Stimulated activated CD4-positive, alpha-beta T cell treated with anti-CD3 and anti-CD28 coated beads, Interleukin-12 subunit alpha, Interleukin-12 subunit beta, amount 100 ng/mL, for 4 hours (primary cell): Measurements from ENCODE around the gene CNPY1.
"Not testable (repeated sequence)": the region's sequence is repeated elsewhere in the genome, so short reads cannot be mapped to it uniquely, and the experiment has no call there.

Experiments
- DNase-seq: peaks from one replicate; pipeline ENCODE4 v3.0.0-alpha.2; 2020

Gene CNPY1

DNA sequence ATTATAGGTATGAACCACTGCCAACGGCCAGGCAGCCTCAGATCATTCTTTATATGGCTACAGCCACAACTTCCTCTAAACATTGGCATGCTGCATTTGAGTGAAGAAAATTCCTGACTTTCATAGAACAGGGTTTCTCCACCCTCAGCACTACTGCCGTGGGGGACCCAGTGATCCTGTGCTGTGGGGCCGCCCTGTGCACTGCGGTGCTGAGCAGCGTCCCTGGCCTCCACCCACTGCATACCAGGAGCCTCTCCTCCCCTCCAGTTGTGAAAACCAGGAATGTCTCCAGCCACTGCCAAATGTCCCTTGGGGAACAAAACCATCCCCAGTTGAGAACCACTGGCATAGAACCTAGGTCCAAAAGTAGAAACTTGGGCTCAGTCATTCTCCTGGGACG, 15.8 kb downstream of the CNPY1 start:
- no peak for DNase-seq

DNA sequence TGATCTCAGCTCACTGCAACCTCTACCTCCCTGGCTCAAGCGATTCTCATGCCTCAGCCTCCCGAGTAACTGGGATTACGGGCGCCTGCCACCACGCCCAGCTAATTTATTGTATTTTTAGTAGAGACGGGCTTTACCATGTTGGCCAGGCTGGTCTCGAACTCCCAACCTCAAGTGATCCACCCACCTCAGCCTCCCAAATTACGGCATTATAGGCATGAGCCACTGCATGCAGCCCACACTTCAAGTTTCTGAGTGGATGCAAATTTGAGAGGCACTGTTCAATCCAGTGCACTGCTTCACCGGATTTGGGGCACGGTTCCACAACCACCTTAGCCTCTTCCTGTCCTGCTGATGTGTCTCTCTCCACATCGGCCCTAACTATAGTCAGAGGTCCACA, 16.5 kb downstream of the CNPY1 start:
- no peak for DNase-seq

DNA sequence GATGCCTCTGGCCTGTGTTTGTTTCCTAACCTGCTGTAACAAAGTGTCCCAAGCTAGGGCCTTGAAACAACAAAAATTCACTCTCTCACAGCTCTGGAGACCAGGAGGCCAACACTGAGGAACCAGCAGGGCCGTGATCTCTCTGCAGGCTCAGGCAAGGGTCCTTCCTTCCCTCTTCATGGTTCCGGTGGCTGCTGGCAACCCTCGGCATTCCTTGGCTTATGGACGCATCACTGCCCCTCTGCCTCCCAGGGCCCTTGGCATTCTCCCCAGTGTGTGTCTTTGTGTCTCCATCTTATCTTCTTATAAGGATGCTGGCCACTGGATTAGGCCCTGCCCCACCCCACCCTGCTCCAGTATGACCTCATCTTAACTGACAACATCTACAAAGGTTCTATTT, 17.0 kb downstream of the CNPY1 start:
- no peak for DNase-seq

DNA sequence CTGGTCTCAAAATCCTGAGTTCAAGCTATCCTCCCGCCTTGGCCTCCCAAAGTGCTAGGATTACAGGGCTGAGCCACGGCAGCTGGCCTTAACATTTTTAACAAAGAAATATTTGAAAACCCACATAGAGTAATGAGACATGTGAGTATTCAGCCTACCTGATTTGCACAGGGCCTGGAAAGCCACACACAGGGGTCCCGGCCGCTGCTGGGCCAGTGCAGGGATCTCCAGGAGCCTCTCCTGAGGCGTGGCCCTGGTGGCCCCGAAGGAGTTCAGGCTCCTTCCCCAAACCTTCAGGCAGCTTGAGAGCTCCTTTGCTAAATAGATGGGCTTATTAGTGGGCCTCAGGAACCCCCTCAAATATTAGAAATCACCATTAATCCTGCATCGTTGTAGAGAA, 18.7 kb downstream of the CNPY1 start:
- DNase-seq: no peak

DNA sequence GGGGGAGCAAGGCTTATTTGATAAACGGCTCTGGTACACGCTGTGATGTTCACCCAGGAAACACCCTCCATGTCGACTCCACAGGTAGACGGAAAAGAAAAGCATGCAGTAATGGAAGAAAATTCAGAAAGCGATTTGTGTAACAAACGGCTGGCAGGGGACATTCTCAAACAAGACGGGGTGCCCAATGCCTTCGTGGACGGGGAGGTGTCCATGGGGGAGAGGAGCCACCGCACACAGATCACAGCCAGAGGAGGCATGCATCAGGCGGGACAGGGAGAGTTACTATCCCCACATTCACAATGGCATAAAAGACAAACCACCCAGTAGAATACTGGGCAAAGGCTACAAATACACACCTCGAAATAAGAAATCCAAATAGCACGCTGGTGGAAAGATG, 20.1 kb downstream of the CNPY1 start:
- no peak for DNase-seq

- DNase-seq: no peak
Measured at GRCh38 chr7:155524018-155524556, 22.3 kb downstream of the CNPY1 start.

- no peak for DNase-seq
Measured at GRCh38 chr7:155523168-155523675, 23.1 kb downstream of the CNPY1 start.

- no peak for DNase-seq
Measured at GRCh38 chr7:155521743-155522398, 24.5 kb downstream of the CNPY1 start.

- no peak for DNase-seq
Measured at GRCh38 chr7:155521007-155521742, 25.2 kb downstream of the CNPY1 start.

DNA sequence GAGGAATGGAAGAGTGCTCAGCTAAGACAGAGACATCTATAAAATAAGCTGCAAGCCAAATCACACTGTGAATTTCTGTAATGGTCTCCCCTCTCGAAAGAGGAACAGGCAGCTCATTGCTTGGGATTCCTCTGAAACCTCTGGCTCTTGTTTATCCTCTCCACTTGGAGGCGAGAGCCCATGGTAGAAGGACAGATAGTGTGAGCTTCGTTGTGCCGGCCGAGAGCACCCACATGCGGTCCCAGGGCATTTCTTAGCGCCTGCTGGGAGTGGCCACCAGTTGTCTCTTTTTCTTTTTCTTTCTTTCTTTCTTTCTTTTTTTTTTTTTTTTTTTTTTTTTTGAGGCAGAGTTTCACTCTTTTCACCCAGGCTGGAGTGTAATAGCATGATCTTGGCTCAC, 26.2 kb downstream of the CNPY1 start:
- no peak for DNase-seq

- not testable (repeated sequence) for DNase-seq
Measured at GRCh38 chr7:155519358-155519757, 27.0 kb downstream of the CNPY1 start.

GRCh38 chr7:155518633-155519032, 27.7 kb downstream of the CNPY1 start:
- DNase-seq: no peak

DNA sequence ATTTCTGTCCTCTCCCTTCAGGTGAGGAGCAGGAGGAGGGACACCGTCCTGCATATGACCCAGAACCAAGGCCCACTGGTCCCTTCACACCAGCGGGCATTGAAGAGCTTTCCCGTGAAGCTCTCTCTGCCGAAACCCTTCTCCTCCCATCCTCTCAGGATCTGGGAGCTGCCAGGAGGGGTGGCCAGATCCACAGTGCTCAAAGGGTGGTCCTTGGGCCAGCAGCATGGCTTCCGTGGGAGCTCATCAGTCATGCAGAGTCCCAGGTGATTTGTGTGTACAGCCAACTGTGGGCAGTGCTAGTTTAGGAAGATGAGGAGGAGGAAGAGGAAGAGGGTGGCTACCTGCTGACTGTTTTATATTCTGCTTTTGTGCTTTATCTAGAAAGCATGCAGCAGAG, 28.4 kb downstream of the CNPY1 start:
- DNase-seq: no peak

DNA sequence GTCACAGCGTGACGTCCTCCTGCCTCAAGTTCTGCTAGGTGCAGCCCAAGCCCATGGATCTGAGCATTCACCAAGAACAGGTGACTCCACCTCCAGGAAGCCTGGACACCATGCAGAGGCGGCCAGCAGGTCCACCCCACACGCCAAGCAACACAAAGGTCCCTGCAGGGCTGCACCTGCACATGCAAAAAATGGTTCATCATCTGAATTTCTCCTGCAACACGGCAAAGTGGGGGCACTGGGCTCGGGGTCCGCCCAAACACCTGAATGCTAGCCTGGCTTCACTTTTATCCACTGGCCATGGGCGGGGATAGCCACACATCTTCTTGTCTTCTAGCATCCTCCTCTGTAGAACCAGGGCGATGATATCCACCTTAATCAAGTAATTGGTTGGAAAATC, 28.9 kb downstream of the CNPY1 start:
- DNase-seq: no peak

DNA sequence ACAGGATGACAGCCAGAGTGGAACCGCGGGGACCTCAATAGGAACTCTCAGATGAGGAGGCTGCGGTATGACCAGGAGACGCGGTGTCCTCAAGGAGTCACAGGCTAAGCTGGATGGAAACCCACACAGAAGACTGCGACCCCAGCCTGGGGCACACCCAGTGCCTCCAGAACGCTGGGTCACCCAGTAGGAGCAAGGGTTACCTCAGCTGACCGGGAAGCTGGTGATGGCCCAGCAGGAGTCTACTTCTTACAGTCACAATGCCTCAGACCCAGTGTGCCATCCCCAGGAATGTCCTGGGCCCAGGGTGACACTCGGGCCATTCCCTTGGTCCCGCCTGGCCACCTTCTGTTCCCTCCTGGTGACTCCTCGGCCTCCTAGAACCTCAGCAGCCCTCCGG, 29.9 kb downstream of the CNPY1 start:
- DNase-seq: no peak

GRCh38 chr7:155515318-155515717, 31.0 kb downstream of the CNPY1 start:
- DNase-seq: no peak

GRCh38 chr7:155514296-155514695, 32.1 kb downstream of the CNPY1 start:
- no peak for DNase-seq

DNA sequence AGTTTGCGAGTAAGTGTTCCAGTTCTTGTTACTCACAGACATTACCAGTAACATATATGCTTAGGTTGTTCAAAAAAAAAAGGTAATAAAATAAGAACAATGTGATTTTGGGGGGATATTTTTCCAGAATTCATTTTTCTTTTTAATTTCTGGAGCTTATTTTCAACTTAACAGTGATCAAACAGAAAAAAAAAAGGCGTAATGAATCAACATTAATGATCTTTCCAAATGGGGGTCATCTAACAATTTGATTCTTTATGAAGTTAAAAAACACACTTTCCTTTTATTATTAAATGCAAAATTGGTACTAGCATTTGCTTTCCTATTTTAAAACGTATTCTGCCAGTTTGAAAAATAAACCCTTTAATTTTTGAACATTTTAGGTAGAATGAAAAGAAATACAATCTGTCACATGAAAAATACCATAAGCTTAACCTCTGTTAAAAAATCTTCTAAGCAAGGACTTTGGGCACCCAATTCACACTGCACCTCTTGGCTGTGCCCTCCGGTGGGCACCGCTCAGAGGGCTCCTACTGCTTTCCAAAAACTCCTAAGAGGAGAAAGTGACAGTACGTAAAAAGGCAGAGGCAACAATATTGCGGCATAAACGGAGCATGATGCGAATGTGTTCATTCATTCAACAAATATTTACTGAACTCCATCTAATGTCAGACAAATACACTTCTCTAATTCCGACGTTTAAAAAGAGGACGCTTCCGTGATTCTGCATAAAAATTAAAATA, 32.6 kb downstream of the CNPY1 start:
- no peak for DNase-seq

DNA sequence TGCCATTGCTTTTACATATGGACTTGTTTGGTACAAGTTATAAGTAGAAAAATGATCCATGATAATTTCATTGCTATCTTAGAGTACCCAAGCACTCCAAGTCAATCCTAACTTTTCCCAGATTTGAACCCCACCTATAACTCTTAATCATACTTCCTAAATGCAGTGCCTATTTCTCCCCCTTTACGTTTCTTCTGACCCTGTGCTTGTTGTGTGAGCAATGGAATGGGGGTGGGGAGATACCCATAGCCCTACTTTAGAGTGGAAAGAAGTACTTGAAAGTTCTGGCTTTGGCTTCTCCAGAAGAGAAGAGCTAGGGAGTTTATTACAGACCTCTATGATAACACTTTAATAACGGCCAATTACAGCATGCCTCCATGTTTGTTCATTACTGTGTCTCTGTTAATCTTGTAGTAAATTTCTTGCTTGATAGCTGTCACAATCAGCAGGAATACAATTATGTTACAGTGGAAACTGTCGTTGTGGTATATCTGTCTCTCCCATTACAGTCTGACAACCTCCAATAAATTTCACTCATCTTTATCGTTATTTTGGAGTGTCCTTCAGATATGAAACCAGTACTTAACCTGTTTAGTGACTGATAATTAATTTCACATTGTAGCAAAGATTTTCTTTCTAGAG, 34.0 kb downstream of the CNPY1 start:
- no peak for DNase-seq

- no peak for DNase-seq
Measured at GRCh38 chr7:155511702-155511996, 34.7 kb downstream of the CNPY1 start.

- no peak for DNase-seq
Measured at GRCh38 chr7:155510975-155511701, 35.2 kb downstream of the CNPY1 start.

DNA sequence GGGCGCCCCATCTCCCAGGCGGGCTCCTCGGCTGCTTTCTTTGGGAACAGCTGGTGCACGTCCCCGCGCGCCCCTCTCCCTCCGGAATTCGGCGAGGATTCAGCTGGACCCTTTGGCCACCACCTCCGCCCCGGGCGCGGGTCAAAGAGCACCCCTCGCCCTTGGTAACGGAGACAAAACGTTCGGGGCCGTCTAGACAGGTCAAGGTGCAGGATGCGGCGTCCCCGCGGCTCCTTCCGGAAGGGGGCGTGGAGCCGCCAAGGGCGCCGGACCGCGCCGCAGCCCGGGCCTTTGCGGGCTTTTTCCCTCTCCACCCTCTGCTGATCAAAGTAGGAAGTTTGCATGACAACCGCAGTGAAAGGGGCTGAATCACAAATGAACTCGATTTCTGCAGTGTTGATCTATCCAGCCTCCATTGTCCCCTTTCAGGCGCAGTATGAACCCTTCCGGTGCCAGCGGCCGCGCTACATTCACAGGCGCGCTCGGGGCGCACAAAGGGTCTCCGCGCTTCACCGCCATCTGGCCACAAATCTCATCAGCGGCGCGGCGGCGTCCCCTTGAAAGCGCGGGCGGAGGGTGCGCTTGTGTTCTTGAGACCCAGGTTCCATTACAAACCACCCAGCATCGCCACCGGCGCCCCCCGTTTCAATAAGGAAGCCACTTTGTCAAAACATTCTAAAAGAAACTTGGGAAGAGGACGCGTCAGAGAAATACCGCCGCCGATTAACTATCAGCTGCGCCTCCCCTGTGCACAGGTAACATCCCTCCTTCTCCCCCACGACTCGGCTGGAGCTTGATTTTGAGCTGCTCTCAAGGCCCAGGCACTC, 36.4 kb downstream of the CNPY1 start:
- no peak for DNase-seq
